ENCODE results near the gene RAPGEF1.

The RAPGEF1 gene

GRCh38 chr9:131739959-131740648 is at the start of gene RAPGEF1:
Gene RAPGEF1 (minus strand): TSS chr9:131740076. CDS start chr9:131739830, 246 bp downstream.
- ChIA-PET CTCF (interaction anchor here (0.6 to 24.2 kb wide), 54 partner anchors 8 to 529 kb away, joined by 3 to 556 read pairs (median 5); partner anchors contain the start of genes POMT1 and UCK1), POLR2A (interaction anchor here (0.6 kb wide), 1 partner anchor 193 kb away, joined by 4 read pairs; no protein-coding TSS in a partner anchor)
- peak; percentile 74 for TF ChIP-seq CTCF (IDR thresholded peaks at IDR 0.05; ENCODE audit: insufficient read depth, low read length, missing control alignments)
- peak within 1 kb of the TSS; percentile 63 for H3K4me3 ChIP-seq (ENCODE audit: low read depth, low read length)
- DNase-seq (ENCODE audit: low read depth, low spot score): no peak

GRCh38 chr9:131788851-131789250 is 49.0 kb upstream of the RAPGEF1 start:
- DNase-seq (ENCODE audit: low read depth, low spot score): no peak
- ChIA-PET POLR2A (no interaction called here), CTCF (no interaction called here)
- no peak overlapping the region for H3K4me3 ChIP-seq (ENCODE audit: low read depth, low read length)
- TF ChIP-seq CTCF (IDR thresholded peaks at IDR 0.05; ENCODE audit: insufficient read depth, low read length, missing control alignments): no peak

DNA sequence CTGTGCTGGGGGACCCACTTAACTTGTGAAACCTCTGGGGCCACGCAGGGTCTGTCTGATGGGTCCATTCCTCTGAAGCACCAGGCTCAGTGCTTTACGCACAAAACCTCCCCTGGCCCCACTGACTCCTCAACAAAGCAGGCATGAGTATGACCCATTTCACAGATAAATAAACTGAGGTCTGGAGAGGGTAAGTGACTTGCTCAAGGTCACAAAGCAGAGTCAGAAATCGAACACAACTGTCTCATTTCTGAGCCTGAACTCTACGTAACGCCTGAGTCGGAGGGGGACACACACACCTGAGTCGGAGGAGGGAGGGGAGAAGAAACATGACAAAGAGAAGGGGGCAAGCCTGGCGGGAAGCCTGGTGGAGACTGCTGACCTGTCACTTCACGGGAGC is 48.0 kb upstream of the RAPGEF1 start:
- H3K4me3 ChIP-seq (ENCODE audit: low read depth, low read length): no peak overlapping the region
- TF ChIP-seq CTCF (IDR thresholded peaks at IDR 0.05; ENCODE audit: insufficient read depth, low read length, missing control alignments): no peak
- CTCF ChIA-PET: no interaction called here
- POLR2A ChIA-PET: no interaction called here
- DNase-seq (ENCODE audit: low read depth, low spot score): no peak

GRCh38 chr9:131784748-131785501 is 45.0 kb upstream of the RAPGEF1 start:
- H3K4me3 ChIP-seq (ENCODE audit: low read depth, low read length): no peak overlapping the region
- no peak for DNase-seq (ENCODE audit: low read depth, low spot score)
- no peak for TF ChIP-seq CTCF (IDR thresholded peaks at IDR 0.05; ENCODE audit: insufficient read depth, low read length, missing control alignments)
- POLR2A ChIA-PET: no interaction called here
- CTCF ChIA-PET: interaction anchor here (1.4 to 2.2 kb wide), 4 partner anchors 22 to 484 kb away, joined by 3 to 5 read pairs (median 4); no protein-coding TSS in a partner anchor

GRCh38 chr9:131781069-131781468 is 41.2 kb upstream of the RAPGEF1 start:
- H3K4me3 ChIP-seq (ENCODE audit: low read depth, low read length): no peak overlapping the region
- no peak for DNase-seq (ENCODE audit: low read depth, low spot score)
- no peak for TF ChIP-seq CTCF (IDR thresholded peaks at IDR 0.05; ENCODE audit: insufficient read depth, low read length, missing control alignments)
- POLR2A ChIA-PET: no interaction called here
- CTCF ChIA-PET: interaction anchor here (0.6 kb wide), 1 partner anchor 89 kb away, joined by 4 read pairs; no protein-coding TSS in a partner anchor

DNA sequence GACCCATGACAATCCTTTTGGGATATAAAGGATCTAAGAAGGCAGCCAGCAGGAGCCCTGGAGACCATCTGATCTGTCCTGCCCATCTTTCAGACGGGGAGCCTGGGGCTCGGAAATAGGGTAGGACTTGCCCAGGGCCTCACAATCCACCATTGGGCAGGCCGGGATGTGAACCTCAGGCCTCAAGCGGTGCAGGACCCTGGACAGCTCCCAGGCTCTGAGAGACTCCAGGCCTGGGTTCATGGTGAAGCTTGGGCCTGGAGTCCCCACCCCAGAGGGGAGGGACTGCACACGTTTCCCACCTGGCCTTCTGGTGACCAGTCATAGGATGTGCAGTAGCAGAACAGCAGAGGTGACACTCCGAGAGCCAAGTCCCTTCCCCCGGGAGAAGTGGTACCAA is 36.6 kb upstream of the RAPGEF1 start:
- DNase-seq (ENCODE audit: low read depth, low spot score): no peak
- ChIA-PET POLR2A (no interaction called here), CTCF (interaction anchor here (1.1 kb wide), 1 partner anchor 460 kb away, joined by 3 read pairs; no protein-coding TSS in a partner anchor)
- no peak for TF ChIP-seq CTCF (IDR thresholded peaks at IDR 0.05; ENCODE audit: insufficient read depth, low read length, missing control alignments)
- H3K4me3 ChIP-seq (ENCODE audit: low read depth, low read length): no peak overlapping the region
